ENCODE measurements around the gene CCDC138.
A peak's percentile ranks its signal among the peaks of the same experiment; 100 is the strongest.

Gene CCDC138

GRCh38 chr2:108778857-108779256, 7.7 kb upstream of the CCDC138 start:
- Histone ChIP-seq H3K27me3 (ENCODE audit: insufficient read depth, low read depth) (no peaks in the 10 kb centered on the region), H3K27ac (peak overlapping the region; percentile 83), H3K4me2 (peak overlapping the region; percentile 94), H3K9ac (peak overlapping the region; percentile 3; the same call in 1 of the 2 replicates), H4K20me1 (ENCODE audit: insufficient read depth) (no peaks in the 10 kb centered on the region), H3K4me3 (IDR thresholded peaks at IDR 0.05; ENCODE audit: insufficient read depth, low read depth, low read length) (no peak overlapping the region), H3K4me1 (ENCODE audit: low read depth, poor library complexity, severe bottlenecking) (peaks cover 90% of the 10 kb centered on the region), H3K36me3 (ENCODE audit: insufficient read depth) (no peaks in the 10 kb centered on the region), H3K79me2 (ENCODE audit: insufficient read depth, low read depth) (peaks cover 15% of the 10 kb centered on the region; the same call in 1 of the 2 replicates), H2AFZ (ENCODE audit: low read depth) (no peak overlapping the region)
- TF ChIP-seq CTCF (conservative IDR thresholded peaks at IDR 0.05; ENCODE audit: low read depth, low read length) = no peak

- peaks cover 21% of the 10 kb centered on the region for H3K79me2 ChIP-seq (ENCODE audit: insufficient read depth, low read depth)
- TF ChIP-seq CTCF (conservative IDR thresholded peaks at IDR 0.05; ENCODE audit: low read depth, low read length) = no peak
- H3K27ac ChIP-seq = peak overlapping the region; percentile 87
- H4K20me1 ChIP-seq (ENCODE audit: insufficient read depth) = no peaks in the 10 kb centered on the region
- peak overlapping the region; percentile 83; the same call in 1 of the 2 replicates for H3K9ac ChIP-seq
- peak overlapping the region; percentile 52; the same call in 1 of the 2 replicates for H2AFZ ChIP-seq (ENCODE audit: low read depth)
- H3K4me2 ChIP-seq = peak overlapping the region; percentile 83
- H3K4me3 ChIP-seq (IDR thresholded peaks at IDR 0.05; ENCODE audit: insufficient read depth, low read depth, low read length) = no peak overlapping the region
- peaks cover 47% of the 10 kb centered on the region for H3K4me1 ChIP-seq (ENCODE audit: low read depth, poor library complexity, severe bottlenecking)
- no peaks in the 10 kb centered on the region for H3K27me3 ChIP-seq (ENCODE audit: insufficient read depth, low read depth)
- no peaks in the 10 kb centered on the region; the same call in 1 of the 2 replicates for H3K36me3 ChIP-seq (ENCODE audit: insufficient read depth)
Measured at GRCh38 chr2:108786008-108786353, 590 bp upstream of the CCDC138 start.

- Histone ChIP-seq H2AFZ (ENCODE audit: low read depth) (peak overlapping the region; percentile 52; the same call in 1 of the 2 replicates), H3K4me1 (ENCODE audit: low read depth, poor library complexity, severe bottlenecking) (peaks cover 35% of the 10 kb centered on the region), H3K36me3 (ENCODE audit: insufficient read depth) (no peaks in the 10 kb centered on the region; the same call in 1 of the 2 replicates), H3K79me2 (ENCODE audit: insufficient read depth, low read depth) (peaks cover 21% of the 10 kb centered on the region), H3K4me3 (IDR thresholded peaks at IDR 0.05; ENCODE audit: insufficient read depth, low read depth, low read length) (no peak overlapping the region), H4K20me1 (ENCODE audit: insufficient read depth) (no peaks in the 10 kb centered on the region), H3K27ac (peak overlapping the region; percentile 87), H3K4me2 (peak overlapping the region; percentile 85), H3K27me3 (ENCODE audit: insufficient read depth, low read depth) (no peaks in the 10 kb centered on the region), H3K9ac (peak overlapping the region; percentile 83; the same call in 1 of the 2 replicates)
- TF ChIP-seq CTCF (conservative IDR thresholded peaks at IDR 0.05; ENCODE audit: low read depth, low read length) = no peak
Measured at GRCh38 chr2:108787216-108787541, 608 bp downstream of the CCDC138 start.

DNA sequence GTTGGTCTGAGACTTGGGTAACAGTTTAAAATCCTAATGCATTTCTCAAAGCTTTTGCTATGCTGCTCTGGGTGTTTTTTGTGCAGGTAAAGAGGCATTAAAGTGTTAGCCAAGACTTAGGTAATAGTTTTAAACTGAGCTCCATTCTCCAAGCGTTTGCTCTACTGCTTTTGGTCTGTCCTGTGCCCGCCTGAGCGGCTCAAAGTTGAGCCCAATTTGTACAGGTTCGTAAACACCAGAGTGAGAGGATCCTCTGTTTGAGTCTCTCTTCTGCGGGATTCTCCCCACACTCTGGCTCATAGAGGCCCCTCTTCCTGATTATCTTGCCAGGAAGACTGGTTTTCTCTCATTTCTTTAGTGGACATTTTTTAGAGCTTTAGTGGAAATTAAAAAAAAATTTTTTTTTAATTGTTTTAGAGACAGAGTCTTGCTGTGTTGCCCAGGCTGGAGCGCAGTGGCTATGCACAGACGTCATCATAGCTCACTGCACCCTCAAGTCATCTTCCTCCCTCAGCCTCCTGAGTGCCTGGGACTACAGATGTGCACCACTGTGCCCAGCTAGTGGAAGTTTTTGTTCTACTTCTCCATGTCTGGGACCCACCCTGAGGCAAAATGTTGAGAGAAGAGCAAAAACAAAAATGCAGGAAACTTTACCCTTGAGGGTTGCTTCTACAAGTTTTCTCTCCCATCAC, 16.6 kb downstream of the CCDC138 start:
- Histone ChIP-seq H3K4me1 (ENCODE audit: low read depth, poor library complexity, severe bottlenecking) (no peaks in the 10 kb centered on the region), H4K20me1 (ENCODE audit: insufficient read depth) (no peaks in the 10 kb centered on the region), H3K27me3 (ENCODE audit: insufficient read depth, low read depth) (no peaks in the 10 kb centered on the region), H3K4me3 (IDR thresholded peaks at IDR 0.05; ENCODE audit: insufficient read depth, low read depth, low read length) (no peak overlapping the region), H3K36me3 (ENCODE audit: insufficient read depth) (no peaks in the 10 kb centered on the region; the same call in 1 of the 2 replicates), H3K79me2 (ENCODE audit: insufficient read depth, low read depth) (no peaks in the 10 kb centered on the region), H3K9ac (no peak overlapping the region), H2AFZ (ENCODE audit: low read depth) (no peak overlapping the region), H3K27ac (no peak overlapping the region), H3K4me2 (no peak overlapping the region)
- TF ChIP-seq CTCF (conservative IDR thresholded peaks at IDR 0.05; ENCODE audit: low read depth, low read length) = no peak
